ENCODE results near the gene ASIC4. TPM values are rescaled to one million over a fixed set of nuclear protein-coding genes. Genes with fewer than 3 reads are reported as not detected.

ASIC4 gene
- total and polyA plus RNA-seq, 2 experiments from 2014 or later: not detected

DNA sequence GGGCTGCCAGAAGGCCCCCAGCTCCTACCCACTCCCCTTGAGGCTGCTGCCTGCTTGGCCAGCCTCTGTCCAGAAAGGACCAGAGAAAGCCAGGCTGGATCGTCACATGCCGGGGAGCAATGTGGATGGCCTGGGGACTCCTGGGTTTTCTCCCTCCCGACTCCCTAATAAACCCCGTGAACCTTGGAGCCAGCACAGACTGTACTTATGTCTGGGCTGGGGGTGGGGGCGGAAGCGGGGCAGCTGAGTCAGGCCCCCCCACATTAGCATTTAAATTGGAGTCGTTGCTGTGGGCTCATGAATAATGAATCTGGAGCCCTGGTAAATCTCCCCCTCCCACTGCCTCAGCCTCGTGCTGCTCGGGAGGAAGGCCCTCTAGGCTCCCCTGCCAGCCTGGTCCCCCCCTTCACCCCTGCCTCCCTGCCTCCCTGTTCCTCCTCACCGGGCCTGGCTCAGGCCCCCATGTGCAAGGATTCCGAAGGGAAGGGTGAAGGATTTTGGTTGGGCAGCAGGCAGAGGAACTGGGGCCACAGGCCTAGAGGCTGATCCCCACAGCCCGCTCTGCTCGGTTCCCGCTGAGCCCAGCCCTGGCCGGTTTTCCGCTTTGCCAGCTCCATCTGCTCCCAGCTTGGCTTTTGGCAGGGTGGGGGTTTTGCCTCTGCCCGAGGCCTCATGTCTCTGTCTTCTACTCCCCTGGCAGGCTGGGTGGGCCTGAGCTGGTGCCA lies 7.3 kb upstream of the ASIC4 start:
- Histone ChIP-seq H3K4me1 (ENCODE audit: insufficient read depth) (peaks cover 25% of the 10 kb centered on the region), H3K27me3 (peaks cover 1% of the 10 kb centered on the region), H3K9me3 (ENCODE audit: low read depth) (no peaks in the 10 kb centered on the region), H3K79me2 (no peaks in the 10 kb centered on the region), H3K9me2 (replicated peaks; ENCODE audit: insufficient read depth) (no peaks in the 10 kb centered on the region), H3K27ac (no peak overlapping the region), H3K36me3 (replicated peaks; ENCODE audit: insufficient read depth, low read depth) (no peaks in the 10 kb centered on the region), H3K4me2 (no peak overlapping the region), H4K20me1 (ENCODE audit: insufficient read depth, poor library complexity, severe bottlenecking) (no peaks in the 10 kb centered on the region), H3K4me3 (no peak overlapping the region), H2AFZ (no peak overlapping the region)
- no peak for DNase-seq (ENCODE audit: low spot score)
- TF ChIP-seq EZH2phosphoT487 (IDR thresholded peaks at IDR 0.05; ENCODE audit: low read depth, severe bottlenecking, unreplicated experiment): no peak
- TF ChIP-seq EZH2 (IDR thresholded peaks at IDR 0.05; ENCODE audit: borderline replicate concordance): no peak
- TF ChIP-seq CTCF (IDR thresholded peaks at IDR 0.05; ENCODE audit: poor library complexity): no peak
- WGBS (ENCODE audit: low lambda C conversion rate, missing lambda C conversion rate): 72% methylated on average over 15 of the region's 17 CpGs

GRCh38 chr2:219507581-219508443 lies 6.5 kb upstream of the ASIC4 start:
- H3K36me3 ChIP-seq (replicated peaks; ENCODE audit: insufficient read depth, low read depth): no peaks in the 10 kb centered on the region
- no peak overlapping the region for H3K4me3 ChIP-seq
- H4K20me1 ChIP-seq (ENCODE audit: insufficient read depth, poor library complexity, severe bottlenecking): no peaks in the 10 kb centered on the region
- no peak for DNase-seq (ENCODE audit: low spot score)
- WGBS (ENCODE audit: low lambda C conversion rate, missing lambda C conversion rate): 70% methylated on average over 7 of the region's 8 CpGs
- H3K4me1 ChIP-seq (ENCODE audit: insufficient read depth): peaks cover 29% of the 10 kb centered on the region
- peaks cover 10% of the 10 kb centered on the region for H3K27me3 ChIP-seq
- no peak overlapping the region for H3K4me2 ChIP-seq
- no peak overlapping the region for H3K27ac ChIP-seq
- TF ChIP-seq EZH2phosphoT487 (IDR thresholded peaks at IDR 0.05; ENCODE audit: low read depth, severe bottlenecking, unreplicated experiment): no peak
- no peak for TF ChIP-seq EZH2 (IDR thresholded peaks at IDR 0.05; ENCODE audit: borderline replicate concordance)
- TF ChIP-seq CTCF (IDR thresholded peaks at IDR 0.05; ENCODE audit: poor library complexity): no peak
- H2AFZ ChIP-seq: no peak overlapping the region
- no peaks in the 10 kb centered on the region for H3K9me2 ChIP-seq (replicated peaks; ENCODE audit: insufficient read depth)
- no peaks in the 10 kb centered on the region for H3K9me3 ChIP-seq (ENCODE audit: low read depth)
- H3K79me2 ChIP-seq: no peaks in the 10 kb centered on the region

GRCh38 chr2:219508444-219508734 lies 5.9 kb upstream of the ASIC4 start:
- no peak overlapping the region for H2AFZ ChIP-seq
- H3K9me3 ChIP-seq (ENCODE audit: low read depth): no peaks in the 10 kb centered on the region
- no peaks in the 10 kb centered on the region for H3K9me2 ChIP-seq (replicated peaks; ENCODE audit: insufficient read depth)
- H3K4me2 ChIP-seq: peak overlapping the region; percentile 90
- H3K27ac ChIP-seq: no peak overlapping the region
- no peaks in the 10 kb centered on the region for H3K36me3 ChIP-seq (replicated peaks; ENCODE audit: insufficient read depth, low read depth)
- peaks cover 15% of the 10 kb centered on the region for H3K27me3 ChIP-seq
- no peaks in the 10 kb centered on the region for H4K20me1 ChIP-seq (ENCODE audit: insufficient read depth, poor library complexity, severe bottlenecking)
- TF ChIP-seq EZH2 (IDR thresholded peaks at IDR 0.05; ENCODE audit: borderline replicate concordance): no peak
- no peak for TF ChIP-seq CTCF (IDR thresholded peaks at IDR 0.05; ENCODE audit: poor library complexity)
- no peak for TF ChIP-seq EZH2phosphoT487 (IDR thresholded peaks at IDR 0.05; ENCODE audit: low read depth, severe bottlenecking, unreplicated experiment)
- 62% methylated on average over 2 of the region's 4 CpGs for WGBS (ENCODE audit: low lambda C conversion rate, missing lambda C conversion rate)
- no peak overlapping the region for H3K4me3 ChIP-seq
- no peaks in the 10 kb centered on the region for H3K79me2 ChIP-seq
- no peak for DNase-seq (ENCODE audit: low spot score)
- H3K4me1 ChIP-seq (ENCODE audit: insufficient read depth): peaks cover 29% of the 10 kb centered on the region

Measured in hepatocyte (in vitro differentiated cells).